ENCODE measurements around the gene IVNS1ABP. TPM values are rescaled to one million over a fixed set of nuclear protein-coding genes. Genes with fewer than 3 reads are reported as not detected.
"Not testable (repeated sequence)": the region's sequence is repeated elsewhere in the genome, so short reads cannot be mapped to it uniquely, and the experiment has no call there.

Gene IVNS1ABP
- total and polyA plus RNA-seq, 4 donors: 19.8 to 93.8 (median 53.5) TPM

- WGBS, 2 donors: 97% methylated on average over 31 to 36 of the region's 36 CpGs
- H3K9me3 ChIP-seq (ENCODE audit: control insufficient read depth, low read length); DNase-seq; intact Hi-C loops (cut with DNase I); H3K27me3 ChIP-seq (ENCODE audit: control insufficient read depth in 1 of 2, insufficient read depth in 2 of 2, low read length in 1 of 2); H3K4me3 ChIP-seq (ENCODE audit: low read length in 2 of 2); H3K27ac ChIP-seq (ENCODE audit: low read depth in 1 of 2, low read length in 2 of 2); ATAC-seq (ENCODE audit: low FRiP score); H3K4me1 ChIP-seq (ENCODE audit: control insufficient read depth in 1 of 2, insufficient read depth in 2 of 2, low read length in 2 of 2); H3K36me3 ChIP-seq (ENCODE audit: control insufficient read depth in 1 of 2, insufficient read depth in 2 of 2, low read length in 1 of 2): not testable (repeated sequence)
Measured at GRCh38 chr1:185321653-185322221, 4.7 kb upstream of the IVNS1ABP start.

- H3K27ac ChIP-seq (ENCODE audit: low read depth in 1 of 2, low read length in 2 of 2); H3K9me3 ChIP-seq (ENCODE audit: control insufficient read depth, low read length); H3K27me3 ChIP-seq (ENCODE audit: control insufficient read depth in 1 of 2, insufficient read depth in 2 of 2, low read length in 1 of 2); ATAC-seq (ENCODE audit: low FRiP score); H3K36me3 ChIP-seq (ENCODE audit: control insufficient read depth in 1 of 2, insufficient read depth in 2 of 2, low read length in 1 of 2); H3K4me3 ChIP-seq (ENCODE audit: low read length in 2 of 2); H3K4me1 ChIP-seq (ENCODE audit: control insufficient read depth in 1 of 2, insufficient read depth in 2 of 2, low read length in 2 of 2); DNase-seq; intact Hi-C loops (cut with DNase I): not testable (repeated sequence)
- 95 to 96% methylated on average over 7 of the region's 7 CpGs for WGBS, 2 donors
Measured at GRCh38 chr1:185321104-185321503, 4.1 kb upstream of the IVNS1ABP start.

GRCh38 chr1:185319139-185319475, 2.1 kb upstream of the IVNS1ABP start:
- Histone ChIP-seq H3K9me3 (ENCODE audit: control insufficient read depth, low read length) (no peaks in the 10 kb centered on the region), H3K4me3 (ENCODE audit: low read length in 2 of 2) (no peak overlapping the region), H3K27ac (ENCODE audit: low read depth in 1 of 2, low read length in 2 of 2) (no peak overlapping the region), H3K4me1 (ENCODE audit: control insufficient read depth in 1 of 2, insufficient read depth in 2 of 2, low read length in 2 of 2) (peaks cover under 1 to 8% of the 10 kb centered on the region in 2 donors), H3K27me3 (ENCODE audit: control insufficient read depth in 1 of 2, insufficient read depth in 2 of 2, low read length in 1 of 2) (no peaks in the 10 kb centered on the region), H3K36me3 (ENCODE audit: control insufficient read depth in 1 of 2, insufficient read depth in 2 of 2, low read length in 1 of 2) (no peaks in the 10 kb centered on the region)
- ATAC-seq (ENCODE audit: low FRiP score) (no peak), DNase-seq (no peak)
- intact Hi-C loops (cut with DNase I): loop anchor here in 1 of 2 donors (10.0 kb wide), 2 partner anchors 86 to 676 kb away; no protein-coding TSS in a partner anchor
- 23 to 31% methylated on average over 1 of the region's 1 CpG for WGBS, 2 donors

- WGBS, 2 donors: 58 to 62% methylated on average over 10 of the region's 10 CpGs
- DNase-seq (no peak), ATAC-seq (ENCODE audit: low FRiP score) (no peak)
- Histone ChIP-seq H3K4me3 (ENCODE audit: low read length in 2 of 2) (no peak overlapping the region), H3K36me3 (ENCODE audit: control insufficient read depth in 1 of 2, insufficient read depth in 2 of 2, low read length in 1 of 2) (no peaks in the 10 kb centered on the region), H3K27ac (ENCODE audit: low read depth in 1 of 2, low read length in 2 of 2) (no peak overlapping the region), H3K4me1 (ENCODE audit: control insufficient read depth in 1 of 2, insufficient read depth in 2 of 2, low read length in 2 of 2) (peaks cover 2 to 8% of the 10 kb centered on the region in 2 donors), H3K9me3 (ENCODE audit: control insufficient read depth, low read length) (no peaks in the 10 kb centered on the region), H3K27me3 (ENCODE audit: control insufficient read depth in 1 of 2, insufficient read depth in 2 of 2, low read length in 1 of 2) (no peaks in the 10 kb centered on the region)
- intact Hi-C loops (cut with DNase I): loop anchor here in 1 of 2 donors (10.0 kb wide), 2 partner anchors 86 to 676 kb away; no protein-coding TSS in a partner anchor
Measured at GRCh38 chr1:185318431-185319138, 1.5 kb upstream of the IVNS1ABP start.

- DNase-seq: peak in 1 of 2 donors; percentile 64
- peak; percentile 13 for ATAC-seq (ENCODE audit: low FRiP score)
Measured at GRCh38 chr1:185317886-185318310, 855 bp upstream of the IVNS1ABP start.

GRCh38 chr1:185316163-185317033, 645 bp downstream of the IVNS1ABP start:
- H3K4me3 ChIP-seq (ENCODE audit: low read length in 2 of 2): peak overlapping the region; percentile 64 to 73
- intact Hi-C loops (cut with DNase I): loop anchor here in 1 of 2 donors (10.0 kb wide), 2 partner anchors 88 to 678 kb away; no protein-coding TSS in a partner anchor
- H3K36me3 ChIP-seq (ENCODE audit: control insufficient read depth in 1 of 2, insufficient read depth in 2 of 2, low read length in 1 of 2): no peaks in the 10 kb centered on the region
- ATAC-seq (ENCODE audit: low FRiP score) (peak; percentile 93), DNase-seq (peak; percentile 97 to 99)
- 0 to 1% methylated on average over 65 to 88 of the region's 88 CpGs for WGBS, 2 donors
- no peaks in the 10 kb centered on the region for H3K9me3 ChIP-seq (ENCODE audit: control insufficient read depth, low read length)
- no peaks in the 10 kb centered on the region for H3K27me3 ChIP-seq (ENCODE audit: control insufficient read depth in 1 of 2, insufficient read depth in 2 of 2, low read length in 1 of 2)
- peaks cover 2 to 8% of the 10 kb centered on the region in 2 donors for H3K4me1 ChIP-seq (ENCODE audit: control insufficient read depth in 1 of 2, insufficient read depth in 2 of 2, low read length in 2 of 2)
- H3K27ac ChIP-seq (ENCODE audit: low read depth in 1 of 2, low read length in 2 of 2): peak overlapping the region; percentile 54 to 61

More at GRCh38 chr1:185317886-185318310, 855 bp upstream of the IVNS1ABP start:
- 25 to 28% methylated on average over 11 of the region's 11 CpGs for WGBS, 2 donors
- Histone ChIP-seq H3K4me3 (ENCODE audit: low read length in 2 of 2) (peak overlapping the region; percentile 51 to 64), H3K4me1 (ENCODE audit: control insufficient read depth in 1 of 2, insufficient read depth in 2 of 2, low read length in 2 of 2) (peaks cover 2 to 8% of the 10 kb centered on the region in 2 donors), H3K36me3 (ENCODE audit: control insufficient read depth in 1 of 2, insufficient read depth in 2 of 2, low read length in 1 of 2) (no peaks in the 10 kb centered on the region), H3K27ac (ENCODE audit: low read depth in 1 of 2, low read length in 2 of 2) (peak overlapping the region in 1 of 2 donors; percentile 34), H3K9me3 (ENCODE audit: control insufficient read depth, low read length) (no peaks in the 10 kb centered on the region), H3K27me3 (ENCODE audit: control insufficient read depth in 1 of 2, insufficient read depth in 2 of 2, low read length in 1 of 2) (no peaks in the 10 kb centered on the region)
- intact Hi-C loops (cut with DNase I): loop anchor here in 1 of 2 donors (10.0 kb wide), 2 partner anchors 87 to 677 kb away; no protein-coding TSS in a partner anchor

GRCh38 chr1:185315445-185316071, 1.5 kb downstream of the IVNS1ABP start:
- WGBS, 2 donors: 9 to 10% methylated on average over 8 of the region's 8 CpGs
- ATAC-seq (ENCODE audit: low FRiP score) (peak; percentile 0), DNase-seq (no peak)
- Histone ChIP-seq H3K4me1 (ENCODE audit: control insufficient read depth in 1 of 2, insufficient read depth in 2 of 2, low read length in 2 of 2) (peaks cover 2 to 8% of the 10 kb centered on the region in 2 donors), H3K36me3 (ENCODE audit: control insufficient read depth in 1 of 2, insufficient read depth in 2 of 2, low read length in 1 of 2) (no peaks in the 10 kb centered on the region), H3K9me3 (ENCODE audit: control insufficient read depth, low read length) (no peaks in the 10 kb centered on the region), H3K4me3 (ENCODE audit: low read length in 2 of 2) (peak overlapping the region; percentile 64 to 73), H3K27ac (ENCODE audit: low read depth in 1 of 2, low read length in 2 of 2) (no peak overlapping the region), H3K27me3 (ENCODE audit: control insufficient read depth in 1 of 2, insufficient read depth in 2 of 2, low read length in 1 of 2) (no peaks in the 10 kb centered on the region)
- intact Hi-C loops (cut with DNase I): loop anchor here in 1 of 2 donors (10.0 kb wide), 2 partner anchors 89 to 679 kb away; no protein-coding TSS in a partner anchor

GRCh38 chr1:185314411-185314810, 2.6 kb downstream of the IVNS1ABP start:
- peaks cover 2 to 8% of the 10 kb centered on the region in 2 donors for H3K4me1 ChIP-seq (ENCODE audit: control insufficient read depth in 1 of 2, insufficient read depth in 2 of 2, low read length in 2 of 2)
- ATAC-seq (ENCODE audit: low FRiP score): no peak
- no peak overlapping the region for H3K4me3 ChIP-seq (ENCODE audit: low read length in 2 of 2)
- DNase-seq: no peak
- H3K27me3 ChIP-seq (ENCODE audit: control insufficient read depth in 1 of 2, insufficient read depth in 2 of 2, low read length in 1 of 2): no peaks in the 10 kb centered on the region
- 59 to 66% methylated on average over 1 of the region's 1 CpG for WGBS, 2 donors
- H3K27ac ChIP-seq (ENCODE audit: low read depth in 1 of 2, low read length in 2 of 2): no peak overlapping the region
- H3K36me3 ChIP-seq (ENCODE audit: control insufficient read depth in 1 of 2, insufficient read depth in 2 of 2, low read length in 1 of 2): no peaks in the 10 kb centered on the region
- H3K9me3 ChIP-seq (ENCODE audit: control insufficient read depth, low read length): no peaks in the 10 kb centered on the region
- intact Hi-C loops (cut with DNase I): loop anchor here in 1 of 2 donors (10.0 kb wide), 2 partner anchors 90 to 680 kb away; no protein-coding TSS in a partner anchor

All from aorta (tissue), 5 donors.